Loucy (cell line): ENCODE results near the gene SPATA9.
"Not testable (repeated sequence)": the region's sequence is repeated elsewhere in the genome, so short reads cannot be mapped to it uniquely, and the experiment has no call there.

Experiments
- H2AFZ ChIP-seq: fragments of 200-600 bp; sonication (generic); 2 replicates; pipeline ENCODE4 v1.6.0; 2016; ENCODE audit warnings: antibody characterized with exemption, mild to moderate bottlenecking, low read length, moderate library complexity
- H3F3A ChIP-seq: fragments of 200-600 bp; 2 replicates; pipeline ENCODE4 v1.6.0; 2016; ENCODE audit warnings: antibody characterized with exemption, low read depth, mild to moderate bottlenecking
- H3K27me3 ChIP-seq: fragments of 200-600 bp; sonication (generic); 2 replicates; pipeline ENCODE4 v1.6.1; 2014; ENCODE audit warnings: low read length, mild to moderate bottlenecking; ENCODE audit not compliant: insufficient read depth, poor library complexity, severe bottlenecking
- H3K36me3 ChIP-seq: fragments of 200-600 bp; sonication (generic); 2 replicates; pipeline ENCODE4 v1.6.1; 2016; ENCODE audit warnings: low read length; ENCODE audit not compliant: insufficient read depth
- H3K4me1 ChIP-seq: fragments of 200-600 bp; sonication (generic); 2 replicates; pipeline ENCODE4 v1.5.1; 2014; ENCODE audit warnings: low read length, mild to moderate bottlenecking; ENCODE audit not compliant: insufficient read depth, poor library complexity, severe bottlenecking
- H3K4me2 ChIP-seq: fragments of 200-600 bp; sonication (generic); 2 replicates; pipeline ENCODE4 v1.6.0; 2014; ENCODE audit warnings: antibody characterized with exemption, low read length, low read depth, mild to moderate bottlenecking; ENCODE audit not compliant: poor library complexity, severe bottlenecking
- H3K4me3 ChIP-seq: fragments of 200-600 bp; sonication (generic); 2 replicates; pipeline ENCODE4 v1.5.1; 2014; ENCODE audit warnings: low read length, mild to moderate bottlenecking, mixed read lengths; ENCODE audit not compliant: poor library complexity, severe bottlenecking
- H3K79me2 ChIP-seq: fragments of 200-600 bp; sonication (generic); 2 replicates; pipeline ENCODE4 v1.6.1; 2014; ENCODE audit warnings: low read length; ENCODE audit not compliant: insufficient read depth
- H3K9ac ChIP-seq: fragments of 200-600 bp; sonication (generic); 2 replicates; pipeline ENCODE4 v1.6.0; 2014; ENCODE audit warnings: mild to moderate bottlenecking, low read depth, low read length, moderate library complexity; ENCODE audit not compliant: poor library complexity, severe bottlenecking
- H3K9me2 ChIP-seq: fragments of 200-600 bp; sonication (generic); replicated peaks from 2 replicates; pipeline ENCODE4 v1.6.1; 2016; ENCODE audit warnings: low read depth, low read length, mixed read lengths
- H3K9me3 ChIP-seq: fragments of 200-600 bp; sonication (generic); 2 replicates; pipeline ENCODE4 v1.6.1; 2014; ENCODE audit warnings: mild to moderate bottlenecking, antibody characterized with exemption, low read length, low read depth; ENCODE audit not compliant: insufficient read depth
- H4K20me1 ChIP-seq: fragments of 200-600 bp; sonication (generic); 2 replicates; pipeline ENCODE4 v1.6.0; 2014; ENCODE audit warnings: antibody characterized with exemption, low read length, mild to moderate bottlenecking; ENCODE audit not compliant: insufficient read depth, poor library complexity, severe bottlenecking
- EZH2phosphoT487 ChIP-seq: fragments of 200-600 bp; IDR thresholded peaks from 2 replicates; pipeline ENCODE4 v1.6.1; 2018; ENCODE audit warnings: antibody characterized with exemption, mild to moderate bottlenecking, moderate library complexity, borderline replicate concordance
- TF ChIP-seq, protein P1 (sequence below): fragments of 200-600 bp; sonication (generic); conservative IDR thresholded peaks from 2 replicates; pipeline ENCODE4 v1.5.1; 2014; ENCODE audit warnings: mild to moderate bottlenecking, antibody characterized with exemption, low read length

SPATA9 gene

DNA sequence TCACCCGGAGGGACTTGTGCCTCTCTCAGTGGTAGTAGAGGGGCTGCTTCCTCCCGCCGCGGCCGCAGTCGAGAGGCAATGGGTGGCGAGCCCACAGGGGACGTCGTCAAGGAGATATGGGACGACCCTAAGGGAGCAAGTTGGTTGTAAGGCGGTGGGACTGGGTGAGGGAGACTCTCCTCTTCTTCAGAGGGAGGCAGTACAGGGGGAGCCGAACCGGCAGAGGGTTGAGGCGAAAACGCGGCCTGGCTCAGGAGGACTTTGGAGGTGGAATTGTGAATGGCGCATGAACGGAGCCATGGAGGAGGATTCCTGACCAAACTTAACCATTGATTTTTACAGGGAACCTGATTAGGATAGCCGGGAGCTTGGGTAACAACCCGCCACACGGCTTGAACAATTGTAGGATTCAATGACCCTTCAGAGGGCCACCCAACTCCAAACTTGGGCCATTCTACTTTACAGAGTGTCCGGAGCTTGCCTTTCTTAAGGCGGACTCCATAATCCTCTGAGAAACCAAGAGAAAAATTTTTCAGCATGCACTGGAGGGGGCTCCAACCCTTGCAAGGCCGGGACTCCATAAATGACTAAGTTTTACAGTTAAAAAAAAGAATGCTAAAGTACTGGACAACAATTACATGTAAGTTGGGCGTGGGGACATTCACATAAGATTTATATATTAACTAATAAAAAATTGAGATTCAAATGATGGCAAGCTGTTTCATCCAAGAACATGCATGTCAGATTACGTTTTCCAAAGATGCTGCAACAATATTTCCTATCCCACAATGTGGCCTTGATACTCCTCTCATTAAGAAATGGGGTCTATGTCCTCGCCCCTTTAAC lies 28.9 kb upstream of the SPATA9 start:
- no peak overlapping the region for H3K4me3 ChIP-seq
- H3K36me3 ChIP-seq, result no peaks in the 10 kb centered on the region
- no peaks in the 10 kb centered on the region for H3K4me1 ChIP-seq
- no peaks in the 10 kb centered on the region for H3K79me2 ChIP-seq
- no peaks in the 10 kb centered on the region for H3K27me3 ChIP-seq
- H4K20me1 ChIP-seq, result no peaks in the 10 kb centered on the region
- H3F3A ChIP-seq, result no peaks in the 10 kb centered on the region
- no peak overlapping the region for H3K9ac ChIP-seq
- H3K9me2 ChIP-seq, result no peaks in the 10 kb centered on the region
- no peak overlapping the region for H3K4me2 ChIP-seq
- TF ChIP-seq, protein P1, sequence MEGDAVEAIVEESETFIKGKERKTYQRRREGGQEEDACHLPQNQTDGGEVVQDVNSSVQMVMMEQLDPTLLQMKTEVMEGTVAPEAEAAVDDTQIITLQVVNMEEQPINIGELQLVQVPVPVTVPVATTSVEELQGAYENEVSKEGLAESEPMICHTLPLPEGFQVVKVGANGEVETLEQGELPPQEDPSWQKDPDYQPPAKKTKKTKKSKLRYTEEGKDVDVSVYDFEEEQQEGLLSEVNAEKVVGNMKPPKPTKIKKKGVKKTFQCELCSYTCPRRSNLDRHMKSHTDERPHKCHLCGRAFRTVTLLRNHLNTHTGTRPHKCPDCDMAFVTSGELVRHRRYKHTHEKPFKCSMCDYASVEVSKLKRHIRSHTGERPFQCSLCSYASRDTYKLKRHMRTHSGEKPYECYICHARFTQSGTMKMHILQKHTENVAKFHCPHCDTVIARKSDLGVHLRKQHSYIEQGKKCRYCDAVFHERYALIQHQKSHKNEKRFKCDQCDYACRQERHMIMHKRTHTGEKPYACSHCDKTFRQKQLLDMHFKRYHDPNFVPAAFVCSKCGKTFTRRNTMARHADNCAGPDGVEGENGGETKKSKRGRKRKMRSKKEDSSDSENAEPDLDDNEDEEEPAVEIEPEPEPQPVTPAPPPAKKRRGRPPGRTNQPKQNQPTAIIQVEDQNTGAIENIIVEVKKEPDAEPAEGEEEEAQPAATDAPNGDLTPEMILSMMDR, result no peak
- TF ChIP-seq EZH2phosphoT487, result no peak
- H3K9me3 ChIP-seq, result no peaks in the 10 kb centered on the region
- no peak overlapping the region for H2AFZ ChIP-seq

DNA sequence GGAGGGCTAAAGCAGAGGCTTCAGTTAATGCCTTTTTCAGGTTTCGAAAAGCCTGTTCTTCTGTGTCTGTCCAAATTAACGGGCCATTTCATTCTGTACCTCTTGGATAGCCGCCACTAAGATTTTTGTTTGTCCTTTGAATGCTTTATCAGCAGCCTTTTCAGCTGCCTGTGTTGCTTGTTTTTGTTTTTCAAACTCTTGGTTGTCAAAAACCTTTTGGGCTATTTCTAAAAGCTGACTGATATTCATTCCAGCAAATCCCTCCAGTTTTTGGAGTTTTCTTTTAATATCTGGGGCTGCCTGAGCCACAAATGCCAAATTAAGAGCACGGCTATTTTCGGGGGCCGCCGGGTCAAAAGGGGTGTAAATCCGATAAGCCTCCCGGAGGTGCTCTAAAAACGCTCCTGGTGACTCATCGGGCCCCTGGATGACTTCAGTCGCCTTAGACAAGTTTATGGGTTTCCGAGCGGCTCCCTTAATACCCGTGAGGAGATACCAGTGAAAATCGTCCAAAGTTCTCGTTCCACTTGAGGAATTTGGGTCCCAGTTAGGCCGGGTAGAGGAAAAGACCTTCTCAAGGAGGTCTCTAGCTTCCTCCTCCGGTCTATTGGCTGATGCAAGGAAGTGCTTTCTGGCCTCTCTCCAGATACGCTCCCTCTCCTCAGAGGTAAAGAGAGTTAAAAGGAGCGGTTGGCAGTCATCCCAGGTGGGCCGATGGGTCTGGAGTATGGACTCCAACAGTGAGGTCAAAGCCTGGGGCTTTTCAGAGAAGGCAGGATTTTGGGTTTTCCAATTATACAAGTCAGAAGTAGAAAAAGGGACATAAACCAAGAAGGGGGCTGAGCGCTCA lies 28.1 kb upstream of the SPATA9 start:
- H3K4me2 ChIP-seq, H3K27me3 ChIP-seq, H3K4me3 ChIP-seq, H3K79me2 ChIP-seq, H3K9me2 ChIP-seq, H3K36me3 ChIP-seq, H3K4me1 ChIP-seq, H3K9me3 ChIP-seq, H4K20me1 ChIP-seq, H2AFZ ChIP-seq, H3F3A ChIP-seq, H3K9ac ChIP-seq: not testable (repeated sequence)

DNA sequence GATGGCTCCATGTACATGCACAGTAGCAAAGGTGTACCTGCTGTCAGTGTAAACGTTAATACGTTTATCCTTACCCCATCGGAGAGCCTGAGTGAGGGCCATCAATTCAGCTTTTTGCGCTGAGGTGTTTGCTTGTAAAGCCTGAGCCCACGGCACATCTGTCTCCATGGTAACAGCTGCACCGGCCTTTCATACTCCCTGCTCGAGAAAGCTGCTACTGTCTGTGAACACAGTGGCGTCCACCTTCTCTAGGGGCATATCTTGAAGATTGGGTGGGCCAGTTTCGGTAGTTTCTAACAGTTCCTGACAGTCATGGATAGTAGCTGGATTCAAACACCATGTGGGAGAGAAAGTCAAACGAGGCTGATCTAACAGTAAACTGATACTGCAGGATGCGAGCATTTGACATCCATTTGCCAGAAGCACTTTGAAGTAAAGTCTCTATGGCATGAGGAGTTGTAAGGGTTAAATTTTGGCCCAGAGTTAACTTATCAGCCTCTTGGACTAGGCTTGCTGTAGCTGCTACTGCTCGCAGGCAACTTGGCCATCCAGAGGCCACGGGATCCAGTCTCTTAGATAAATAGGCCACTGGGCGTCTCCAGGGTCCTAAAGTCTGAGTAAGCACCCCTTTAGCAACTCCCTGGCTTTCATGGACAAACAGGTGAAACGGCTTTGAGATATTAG lies 27.3 kb upstream of the SPATA9 start:
- no peak overlapping the region for H3K9ac ChIP-seq
- H3K4me2 ChIP-seq, result no peak overlapping the region
- no peak overlapping the region for H3K4me3 ChIP-seq
- H3K79me2 ChIP-seq, result no peaks in the 10 kb centered on the region
- no peak overlapping the region for H2AFZ ChIP-seq
- no peaks in the 10 kb centered on the region for H3K36me3 ChIP-seq
- TF ChIP-seq, protein P1, result no peak
- TF ChIP-seq EZH2phosphoT487, result no peak
- H3K4me1 ChIP-seq, result no peaks in the 10 kb centered on the region
- no peaks in the 10 kb centered on the region for H3K9me3 ChIP-seq
- no peaks in the 10 kb centered on the region for H3K9me2 ChIP-seq
- H3K27me3 ChIP-seq, result no peaks in the 10 kb centered on the region
- no peaks in the 10 kb centered on the region for H3F3A ChIP-seq
- H4K20me1 ChIP-seq, result no peaks in the 10 kb centered on the region
